Measurements from ENCODE around the gene IGSF3. TPM values are rescaled to one million over a fixed set of nuclear protein-coding genes. Genes with fewer than 3 reads are reported as not detected.

Gene IGSF3
- total RNA-seq (2016; rRNA removed; fragmentation: Illumina TruSeq; extraction: Trizol) (0.03 and 0.11 TPM in 2 replicates), polyA plus RNA-seq (2011; rRNA removed) (0.16 and 0.18 TPM in 2 replicates), polyA minus RNA-seq (2011; rRNA and poly(A)+ RNA removed; ENCODE audit: low replicate concordance) (0.56 and 10.7 TPM in 2 replicates), Bru-seq, nascent RNA (percentile 23 among the genes with signal in this experiment), BruChase-seq, experiment 1, labeled RNA remaining after a 6-hour chase (percentile 23 among the genes with signal in this experiment), BruChase-seq, experiment 2, labeled RNA remaining after a 2-hour chase (percentile 20 among the genes with signal in this experiment)
- not detected in 2 replicates for total RNA-seq (2016; cell fraction: cytosol; rRNA removed; fragmentation: Illumina TruSeq; extraction: Trizol; ENCODE audit: low read depth)
- total RNA-seq (2016; cell fraction: insoluble cytoplasmic fraction; rRNA removed; fragmentation: Illumina TruSeq; extraction: Trizol), result 0.04 and 0.13 TPM in 2 replicates
- total RNA-seq (2016; cell fraction: membrane; rRNA removed; fragmentation: Illumina TruSeq; extraction: Trizol), result 0.03 TPM in 2 replicates
- 0.12 and 0.19 TPM in 2 replicates for total RNA-seq (2016; cell fraction: nucleus; rRNA removed; fragmentation: Illumina TruSeq; extraction: Trizol)
- polyA plus RNA-seq (2011; cell fraction: cytosol; rRNA removed), result 0.17 and 0.20 TPM in 2 replicates
- 0.12 and 1.2 TPM in 2 replicates for polyA plus RNA-seq (2011; cell fraction: nucleus; rRNA removed)
- polyA plus RNA-seq (2012), result 0.92 and 1.3 TPM in 2 replicates
- polyA plus RNA-seq (2016; cell fraction: cytosol; fragmentation: Illumina TruSeq; extraction: Trizol; ENCODE audit: low read depth), result not detected in 2 replicates
- 0.04 TPM in 1 of 2 replicates, not detected in the other for polyA plus RNA-seq (2016; cell fraction: insoluble cytoplasmic fraction; fragmentation: Illumina TruSeq; extraction: Trizol; ENCODE audit: low read depth)
- not detected in 2 replicates for polyA plus RNA-seq (2016; cell fraction: membrane; fragmentation: Illumina TruSeq; extraction: Trizol; ENCODE audit: low read depth)
- 0.08 TPM in 1 of 2 replicates, not detected in the other for polyA plus RNA-seq (2016; cell fraction: nucleus; fragmentation: Illumina TruSeq; extraction: Trizol; ENCODE audit: insufficient read depth, low read depth)
- polyA minus RNA-seq (2011; cell fraction: cytosol; rRNA and poly(A)+ RNA removed), result 0.40 and 0.44 TPM in 2 replicates
- polyA minus RNA-seq (2011; cell fraction: nucleus; rRNA and poly(A)+ RNA removed), result 0.12 and 0.13 TPM in 2 replicates
- long read RNA-seq, experiment 1, result 0 reads
- long read RNA-seq, experiment 2, result 0 reads

- H3K27ac ChIP-seq (ENCODE audit: extremely low read length, insufficient read depth, low read length), result no peak within 1 kb of the TSS
- WGBS (ENCODE audit: low lambda C conversion rate), result 6% methylated on average over 3 of the region's 58 CpGs
- in situ Hi-C loops (cut with HindIII; ENCODE audit: extremely low pct_ligation_motif_present, low pct_unique_long_range_greater_than_20kb), result no loop called here
- POLR2A ChIA-PET, result no interaction called here
- ATAC-seq, result peak; percentile 83
- no peak within 1 kb of the TSS for H2AFZ ChIP-seq (ENCODE audit: low read length)
- no peaks in the 10 kb centered on the region for H3K9me3 ChIP-seq (ENCODE audit: low read length)
- no peak for FAIRE-seq
- intact Hi-C loops (cut with micrococcal nuclease; ENCODE audit: unreplicated experiment), result no loop called here
- H3K9ac ChIP-seq (ENCODE audit: insufficient read depth, low read depth, low read length), result 0 out of 2 replicates have a peak within 1 kb of the TSS, but pooled peaks have one; percentile 5
- H3K79me2 ChIP-seq (ENCODE audit: insufficient read depth, low read length), result no peaks in the 10 kb centered on the region
- H3K4me1 ChIP-seq (ENCODE audit: insufficient read depth, low read length), result peaks cover 8% of the 10 kb centered on the region
- peaks cover 3 to 27% of the 10 kb centered on the region in 2 experiments; a peak in 4 of 5 replicates for H3K27me3 ChIP-seq (ENCODE audit: control insufficient read depth in 1 of 2, insufficient read depth in 2 of 2, low read length in 2 of 2)
- no peaks in the 10 kb centered on the region for H3K36me3 ChIP-seq (replicated peaks in 1 of 2; ENCODE audit: control insufficient read depth in 1 of 2, insufficient read depth in 2 of 2, low read length in 2 of 2)
- H3K4me2 ChIP-seq (ENCODE audit: low read depth, low read length), result peak within 1 kb of the TSS; percentile 68
- CTCF ChIA-PET (ENCODE audit: low intra/inter-chr PET ratio, low total read pairs), result no interaction called here
- BruUV-seq (replicated peaks), result no TSS peak
- no peak for DNase-seq (ENCODE audit: low spot score)
- H4K20me1 ChIP-seq (ENCODE audit: insufficient read depth, low read length), result no peaks in the 10 kb centered on the region
- peak within 1 kb of the TSS; percentile 52 to 67 (median 62); a peak in 4 of 6 replicates for H3K4me3 ChIP-seq (replicated peaks in 1 of 3; ENCODE audit: insufficient read depth in 1 of 3, low read depth in 2 of 3, low read length in 3 of 3)
- TF ChIP-seq ATF2 (CRISPR knock-in tag; IDR thresholded peaks at IDR 0.05) (no peak), MTA3 (CRISPR knock-in tag; IDR thresholded peaks at IDR 0.05) (no peak), MAZ (IDR thresholded peaks at IDR 0.05; ENCODE audit: borderline replicate concordance, low read depth, low read length) (no peak), MAZ (CRISPR knock-in tag; IDR thresholded peaks at IDR 0.05; ENCODE audit: low read depth) (0 out of 2 replicates have a peak, but pooled peaks have one; percentile 20), ZNF678 (CRISPR knock-in tag; IDR thresholded peaks at IDR 0.05) (no peak), ZFY (CRISPR knock-in tag; IDR thresholded peaks at IDR 0.05) (0 out of 2 replicates have a peak, but pooled peaks have one; percentile 20), HMGXB4 (CRISPR knock-in tag; IDR thresholded peaks at IDR 0.05; ENCODE audit: borderline replicate concordance in 1 of 2, low read depth in 1 of 2) (no peak), MXD1 (CRISPR knock-in tag; IDR thresholded peaks at IDR 0.05) (0 out of 2 replicates have a peak, but pooled peaks have one; percentile 12), KLF11 (CRISPR knock-in tag; IDR thresholded peaks at IDR 0.05) (no peak), DZIP1 (CRISPR knock-in tag; IDR thresholded peaks at IDR 0.05) (no peak)
These were observed at the start of gene IGSF3 for GRCh38 chr1:116667575-116668105. Gene IGSF3, minus strand, starts transcription at chr1:116667733. Its CDS starts 1,407 bp downstream, at chr1:116666326.
